SK-N-DZ (cell line): Measurements from ENCODE around the gene SLC24A5.
A peak's percentile ranks its signal among the peaks of the same experiment; 100 is the strongest.

Source experiments
- DNase-seq: peaks from one replicate; pipeline ENCODE4 v3.0.0-alpha.2; 2015; ENCODE audit warnings: low spot score

Gene SLC24A5

GRCh38 chr15:48109856-48110531 is 10.8 kb upstream of the SLC24A5 start:
- DNase-seq: no peak

- peak; percentile 79 for DNase-seq
Observed at GRCh38 chr15:48112242-48112641, 8.5 kb upstream of the SLC24A5 start.

- DNase-seq: no peak
Observed at GRCh38 chr15:48119277-48119676, 1.5 kb upstream of the SLC24A5 start.

- DNase-seq: no peak
Observed at GRCh38 chr15:48121849-48122248, 1.1 kb downstream of the SLC24A5 start.

GRCh38 chr15:48126667-48127355 is 6.0 kb downstream of the SLC24A5 start:
- DNase-seq: no peak

- no peak for DNase-seq
Observed at GRCh38 chr15:48131324-48131723, 10.5 kb downstream of the SLC24A5 start.

- DNase-seq: no peak
Observed at GRCh38 chr15:48132874-48133273, 12.1 kb downstream of the SLC24A5 start.

- peak; percentile 67 for DNase-seq
Observed at GRCh38 chr15:48143856-48144255, 23.1 kb downstream of the SLC24A5 start.

- no peak for DNase-seq
Observed at GRCh38 chr15:48144889-48145288, 24.1 kb downstream of the SLC24A5 start.

GRCh38 chr15:48145923-48146322 is 25.1 kb downstream of the SLC24A5 start:
- no peak for DNase-seq

GRCh38 chr15:48147358-48147757 is 26.6 kb downstream of the SLC24A5 start:
- DNase-seq: no peak

GRCh38 chr15:48149858-48150257 is 29.1 kb downstream of the SLC24A5 start:
- no peak for DNase-seq

GRCh38 chr15:48153526-48153925 is 32.7 kb downstream of the SLC24A5 start:
- no peak for DNase-seq

GRCh38 chr15:48168616-48169015 is 47.8 kb downstream of the SLC24A5 start:
- no peak for DNase-seq

GRCh38 chr15:48170981-48171380 is 50.2 kb downstream of the SLC24A5 start:
- no peak for DNase-seq

GRCh38 chr15:48175126-48175525 is 54.3 kb downstream of the SLC24A5 start:
- no peak for DNase-seq

GRCh38 chr15:48176112-48176511 is 55.3 kb downstream of the SLC24A5 start:
- no peak for DNase-seq

GRCh38 chr15:48176957-48177356 is 56.2 kb downstream of the SLC24A5 start:
- no peak for DNase-seq

GRCh38 chr15:48177383-48177765 is 56.6 kb downstream of the SLC24A5 start:
- no peak for DNase-seq

GRCh38 chr15:48177766-48178647 is 57.2 kb downstream of the SLC24A5 start, which contains the start of gene MYEF2:
Gene MYEF2 (minus strand): TSS chr15:48178295. CDS start chr15:48178237, 58 bp downstream.
- peak; percentile 91 for DNase-seq

GRCh38 chr15:48178648-48178931 is 57.8 kb downstream of the SLC24A5 start:
- DNase-seq: no peak

- DNase-seq: no peak
Observed at GRCh38 chr15:48182749-48183148, 62.0 kb downstream of the SLC24A5 start.
